Kidney capillary endothelial cell (primary cell): Measurements from ENCODE around the gene PLEKHA8.
A peak's percentile ranks its signal among the peaks of the same experiment; 100 is the strongest.

Source experiments
- DNase-seq: peaks from one replicate; pipeline ENCODE4 v3.0.0-alpha.2; 2018; ENCODE audit warnings: low spot score

PLEKHA8 gene

GRCh38 chr7:30028216-30028748 lies at the start of gene PLEKHA8:
PLEKHA8 (plus strand) TSS chr7:30028412; CDS start chr7:30028763, 351 bp downstream.
- DNase-seq, result peak; percentile 61

GRCh38 chr7:29980151-29980550 lies 48.1 kb upstream of the PLEKHA8 start:
- DNase-seq, result no peak

GRCh38 chr7:29987083-29987482 lies 41.1 kb upstream of the PLEKHA8 start:
- peak; percentile 48 for DNase-seq

- DNase-seq, result peak; percentile 84
Measured at GRCh38 chr7:29987811-29988317, 40.3 kb upstream of the PLEKHA8 start.

- DNase-seq, result peak; percentile 30
Measured at GRCh38 chr7:29988424-29989256, 39.6 kb upstream of the PLEKHA8 start.

- DNase-seq, result peak; percentile 9
Measured at GRCh38 chr7:29989257-29989995, 38.8 kb upstream of the PLEKHA8 start, which contains the start of gene SCRN1. SCRN1 (minus strand) TSS chr7:29989801; CDS start chr7:29969067, 20,734 bp downstream.

GRCh38 chr7:29990931-29991330 lies 37.3 kb upstream of the PLEKHA8 start:
- no peak for DNase-seq

GRCh38 chr7:29991937-29992336 lies 36.3 kb upstream of the PLEKHA8 start:
- DNase-seq, result no peak

GRCh38 chr7:29993140-29993539 lies 35.1 kb upstream of the PLEKHA8 start:
- no peak for DNase-seq

- no peak for DNase-seq
Measured at GRCh38 chr7:29995652-29996051, 32.6 kb upstream of the PLEKHA8 start.

- no peak for DNase-seq
Measured at GRCh38 chr7:29996321-29996720, 31.9 kb upstream of the PLEKHA8 start.

GRCh38 chr7:29998489-29998888 lies 29.7 kb upstream of the PLEKHA8 start:
- DNase-seq, result no peak

GRCh38 chr7:30001998-30002397 lies 26.2 kb upstream of the PLEKHA8 start:
- no peak for DNase-seq

- no peak for DNase-seq
Measured at GRCh38 chr7:30003098-30003497, 25.1 kb upstream of the PLEKHA8 start.

- no peak for DNase-seq
Measured at GRCh38 chr7:30005464-30005863, 22.7 kb upstream of the PLEKHA8 start.

- no peak for DNase-seq
Measured at GRCh38 chr7:30010021-30010420, 18.2 kb upstream of the PLEKHA8 start.

GRCh38 chr7:30012757-30013156 lies 15.5 kb upstream of the PLEKHA8 start:
- DNase-seq, result no peak

GRCh38 chr7:30018451-30018850 lies 9.8 kb upstream of the PLEKHA8 start:
- no peak for DNase-seq

- DNase-seq, result no peak
Measured at GRCh38 chr7:30019387-30019786, 8.8 kb upstream of the PLEKHA8 start.

GRCh38 chr7:30019960-30020359 lies 8.3 kb upstream of the PLEKHA8 start:
- DNase-seq, result peak; percentile 43

GRCh38 chr7:30020535-30020934 lies 7.7 kb upstream of the PLEKHA8 start:
- no peak for DNase-seq

GRCh38 chr7:30022991-30023390 lies 5.2 kb upstream of the PLEKHA8 start:
- no peak for DNase-seq

- no peak for DNase-seq
Measured at GRCh38 chr7:30023524-30023923, 4.7 kb upstream of the PLEKHA8 start.
